ENCODE measurements around the gene OR52R1. TPM values are rescaled to one million over a fixed set of nuclear protein-coding genes. Genes with fewer than 3 reads are reported as not detected.

The OR52R1 gene
- total RNA-seq, 4 donors from 2014 or later: not detected

GRCh38 chr11:4766420-4767043, 37.6 kb downstream of the OR52R1 start:
- no peaks in the 10 kb centered on the region for H3K9me3 ChIP-seq
- no peaks in the 10 kb centered on the region for H3K36me3 ChIP-seq
- H3K27ac ChIP-seq: no peak overlapping the region
- intact Hi-C loops (cut with DNase I; ENCODE audit: low total_unique reads): no loop called here
- no peaks in the 10 kb centered on the region for H3K27me3 ChIP-seq
- no peak overlapping the region for H3K4me3 ChIP-seq
- WGBS, 2 donors (ENCODE audit: low coverage in 1 of 2): 81 to 84% methylated on average over 6 of the region's 6 CpGs
- no peak for DNase-seq
- H3K4me1 ChIP-seq: no peaks in the 10 kb centered on the region
- in situ Hi-C loops (cut with MboI; ENCODE audit: low pct_ligation_motif_present in 1 of 4, low pct_unique_long_range_greater_than_20kb in 1 of 4, low sequenced_read_pairs in 3 of 4): no loop called here
- TF ChIP-seq CTCF (IDR thresholded peaks at IDR 0.05): no peak
- no peak for TF ChIP-seq EP300 (IDR thresholded peaks at IDR 0.05; ENCODE audit: low read depth)
- TF ChIP-seq POLR2A (IDR thresholded peaks at IDR 0.05): no peak
- TF ChIP-seq POLR2AphosphoS5 (IDR thresholded peaks at IDR 0.05): no peak

GRCh38 chr11:4763096-4763495, 41.1 kb downstream of the OR52R1 start:
- in situ Hi-C loops (cut with MboI; ENCODE audit: low pct_ligation_motif_present in 1 of 4, low pct_unique_long_range_greater_than_20kb in 1 of 4, low sequenced_read_pairs in 3 of 4) (no loop called here), intact Hi-C loops (cut with DNase I; ENCODE audit: low total_unique reads) (no loop called here)
- 63 to 73% methylated on average over 2 of the region's 2 CpGs for WGBS, 2 donors (ENCODE audit: low coverage in 1 of 2)
- no peaks in the 10 kb centered on the region for H3K4me1 ChIP-seq
- H3K27ac ChIP-seq: no peak overlapping the region
- H3K36me3 ChIP-seq: no peaks in the 10 kb centered on the region
- DNase-seq: no peak
- no peak overlapping the region for H3K4me3 ChIP-seq
- no peaks in the 10 kb centered on the region for H3K27me3 ChIP-seq
- no peaks in the 10 kb centered on the region for H3K9me3 ChIP-seq
- TF ChIP-seq POLR2AphosphoS5 (IDR thresholded peaks at IDR 0.05): no peak

Small RNA genes lying within 50 kb of the gene (small RNA-seq; reads per million reads assigned to genes)
- gene RF00091: 0 reads per million in 4 donors

Other genes starting within 250 kb of the OR52R1 start
- not detected for gene OR52I2, start 222.6 kb downstream of the OR52R1 start, total RNA-seq
- not detected for gene OR52I1, start 210.3 kb downstream of the OR52R1 start, total RNA-seq
- gene TRIM68, start 196.1 kb downstream of the OR52R1 start, total RNA-seq: 10 to 100 TPM; 12.1 to 30.2 (median 19.9) TPM
- not detected for gene OR51D1, start 166.9 kb downstream of the OR52R1 start, total RNA-seq
- gene OR51E1, start 160.4 kb downstream of the OR52R1 start, total RNA-seq: under 1 TPM in 2 of 4 donors, not detected in 2; 0.16 to 0.27 TPM
- 10 to 100 TPM in 1 of 4 donors, 1 to 10 TPM in 2, under 1 TPM in 1; 0.37 to 10.3 (median 2.0) TPM for gene OR51E2, start 106.5 kb downstream of the OR52R1 start, total RNA-seq
- gene MMP26, start 99.6 kb downstream of the OR52R1 start, total RNA-seq: not detected
- not detected for gene OR51F1, start 34.4 kb downstream of the OR52R1 start, total RNA-seq
- gene OR51F2, start 16.9 kb upstream of the OR52R1 start, total RNA-seq: not detected
- gene OR51S1, start 44.8 kb upstream of the OR52R1 start, total RNA-seq: not detected
- gene OR51T1, start 77.5 kb upstream of the OR52R1 start, total RNA-seq: not detected
- gene OR51A7, start 99.4 kb upstream of the OR52R1 start, total RNA-seq: not detected
- gene OR51G2, start 115.0 kb upstream of the OR52R1 start, total RNA-seq: not detected
- not detected for gene OR51G1, start 120.0 kb upstream of the OR52R1 start, total RNA-seq
- not detected for gene OR51A4, start 143.2 kb upstream of the OR52R1 start, total RNA-seq
- not detected for gene OR51A2, start 151.3 kb upstream of the OR52R1 start, total RNA-seq
- not detected for gene OR51L1, start 190.5 kb upstream of the OR52R1 start, total RNA-seq
- gene OR52J3, start 242.1 kb upstream of the OR52R1 start, total RNA-seq: not detected